DMS153 treated with DMSO at 0.1 percent for 48 hours (cell line): ENCODE measurements around the gene DOCK3.
"Not testable (repeated sequence)": the region's sequence is repeated elsewhere in the genome, so short reads cannot be mapped to it uniquely, and the experiment has no call there.

Source experiments
- DNase-seq: peaks from one replicate; lab custom pipeline; 2025; ENCODE audit not compliant: unreplicated experiment; lab: John Stamatoyannopoulos, UW

DOCK3 gene

DNA sequence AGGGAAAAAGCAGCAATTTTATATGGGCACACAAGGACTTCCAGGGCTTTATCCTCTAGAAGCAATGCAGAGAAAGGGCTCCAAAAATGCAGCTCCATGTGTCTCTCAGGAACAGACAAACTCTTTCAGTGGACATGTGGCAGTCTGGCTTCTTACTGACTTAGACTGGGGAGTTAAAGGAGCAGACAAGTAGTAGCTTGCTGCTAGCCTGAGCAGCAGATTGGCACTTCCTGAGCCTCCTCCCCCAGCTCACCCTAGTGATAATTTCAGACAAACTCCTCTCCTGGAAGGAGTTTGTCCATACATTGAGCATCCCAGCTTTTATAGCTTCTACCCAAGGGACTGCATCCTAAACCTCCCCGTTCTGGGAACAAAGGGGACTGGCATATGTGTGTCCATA is 608.7 kb downstream of the DOCK3 start:
- DNase-seq = no peak

- DNase-seq = no peak
Measured at GRCh38 chr3:51295625-51296024, 620.9 kb downstream of the DOCK3 start.

DNA sequence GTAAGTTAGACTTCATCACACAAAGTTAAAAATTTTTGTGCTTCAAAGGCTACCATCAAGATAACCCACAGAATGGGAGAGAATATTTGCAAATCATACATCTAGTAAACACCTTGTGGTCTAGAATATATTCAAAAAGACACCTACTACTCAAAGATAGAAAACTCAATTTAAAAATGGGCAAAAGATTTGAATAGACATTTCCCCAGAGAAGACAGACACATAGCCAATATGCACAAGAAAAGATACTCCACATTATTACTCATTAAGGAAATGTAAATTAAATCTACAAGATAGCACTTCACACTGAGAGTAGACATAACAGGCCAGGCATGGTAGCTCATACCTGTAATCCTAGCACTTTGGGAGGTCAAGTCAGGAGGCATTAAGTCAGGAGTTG is 622.6 kb downstream of the DOCK3 start:
- no peak for DNase-seq

DNA sequence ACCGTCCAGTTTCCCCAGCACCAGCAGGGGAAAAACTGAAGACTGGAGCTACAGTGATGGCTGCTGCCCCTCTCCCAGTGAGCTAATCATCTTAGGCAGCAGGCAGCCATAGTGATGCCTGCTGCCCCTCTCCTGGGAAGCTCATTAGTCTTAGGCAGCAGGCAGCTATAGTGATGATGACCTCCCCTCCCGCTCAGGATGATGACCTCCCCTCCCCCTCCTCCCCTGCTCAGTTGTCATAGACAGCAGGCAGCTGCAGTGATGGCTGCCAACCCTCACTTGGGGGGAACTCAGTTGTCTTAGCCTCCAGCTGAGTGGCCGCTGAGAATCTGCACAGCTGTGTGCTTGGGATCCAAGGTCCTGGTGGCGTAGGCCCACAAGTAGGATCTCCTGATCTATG is 629.5 kb downstream of the DOCK3 start:
- no peak for DNase-seq

DNA sequence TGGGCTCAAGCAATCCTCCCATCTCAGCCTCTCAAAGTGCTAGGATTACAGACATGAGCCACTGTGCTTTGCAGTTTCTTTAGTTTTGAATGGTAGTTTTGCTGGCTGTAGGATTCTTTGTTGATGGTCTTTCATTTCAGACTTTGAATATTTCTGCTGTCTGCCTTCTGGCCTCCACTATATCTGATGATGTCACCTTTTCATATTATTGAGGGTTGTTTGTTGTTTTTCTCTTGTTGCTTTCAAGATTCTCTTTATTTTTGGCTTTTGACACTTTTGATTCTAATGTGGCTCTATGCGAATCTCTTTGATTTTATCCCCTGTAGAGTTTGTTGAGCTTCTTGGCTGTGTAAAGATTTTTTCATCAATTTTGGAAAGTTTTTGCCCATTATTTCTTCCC is 631.4 kb downstream of the DOCK3 start:
- DNase-seq = no peak

DNA sequence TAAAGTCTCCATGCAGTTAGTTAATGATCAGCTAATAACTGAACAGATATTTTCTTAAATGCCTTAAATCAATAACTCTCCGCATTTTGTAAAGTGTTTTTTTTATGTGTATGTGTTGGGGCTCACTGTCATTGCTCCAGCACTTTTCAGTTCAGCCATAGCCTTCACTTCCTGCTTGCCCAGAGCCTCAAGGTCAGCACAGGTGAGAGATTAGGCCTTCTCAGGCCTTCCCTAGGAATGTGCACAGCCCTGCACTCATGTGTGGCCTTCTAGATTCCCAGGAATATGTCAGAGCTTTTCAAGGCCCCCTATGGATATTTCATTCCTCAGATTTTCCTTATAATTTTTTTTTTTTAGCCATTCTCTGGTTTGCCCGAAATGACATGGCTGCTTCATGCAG is 632.7 kb downstream of the DOCK3 start:
- DNase-seq = no peak

GRCh38 chr3:51307945-51308607 is 633.3 kb downstream of the DOCK3 start:
- DNase-seq = not testable (repeated sequence)

DNA sequence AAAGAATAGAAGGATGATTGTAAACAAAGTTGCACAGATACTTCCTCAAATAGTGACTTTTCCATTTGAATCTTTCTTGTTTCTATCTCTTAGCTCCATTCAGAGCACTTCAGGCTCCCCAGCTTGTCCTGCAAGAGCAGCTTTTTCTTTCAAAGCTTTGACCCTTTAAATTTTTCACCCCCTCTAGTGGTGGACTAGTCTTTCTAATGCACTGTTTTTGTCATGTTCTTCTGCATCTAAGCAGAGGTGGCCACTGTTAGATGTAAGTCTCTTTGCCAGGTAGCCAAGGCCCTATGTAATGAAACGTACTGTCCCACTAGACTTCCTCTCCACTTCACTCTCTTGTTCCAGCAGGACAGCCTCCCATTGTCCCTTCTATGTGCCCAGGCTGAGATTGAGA is 636.3 kb downstream of the DOCK3 start:
- DNase-seq = no peak

DNA sequence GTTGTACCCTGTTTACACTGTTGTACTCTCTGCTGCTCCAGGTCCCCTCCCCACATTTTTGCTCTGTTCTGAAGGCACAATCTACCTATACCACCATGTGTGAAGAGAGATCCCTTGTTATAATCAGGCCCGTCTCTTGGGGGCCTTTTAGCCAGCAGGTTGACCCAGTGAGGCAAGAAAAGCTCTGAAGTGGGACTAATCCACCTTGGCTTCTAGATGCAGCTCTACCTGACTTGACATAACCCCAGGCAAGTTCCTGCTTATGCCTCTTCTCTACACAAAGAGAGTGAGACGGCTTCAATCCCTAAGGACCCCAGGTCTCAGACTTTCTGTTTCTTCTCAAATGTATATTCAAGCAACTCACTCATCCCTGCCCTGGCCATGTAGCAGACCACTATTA is 653.5 kb downstream of the DOCK3 start:
- no peak for DNase-seq

DNA sequence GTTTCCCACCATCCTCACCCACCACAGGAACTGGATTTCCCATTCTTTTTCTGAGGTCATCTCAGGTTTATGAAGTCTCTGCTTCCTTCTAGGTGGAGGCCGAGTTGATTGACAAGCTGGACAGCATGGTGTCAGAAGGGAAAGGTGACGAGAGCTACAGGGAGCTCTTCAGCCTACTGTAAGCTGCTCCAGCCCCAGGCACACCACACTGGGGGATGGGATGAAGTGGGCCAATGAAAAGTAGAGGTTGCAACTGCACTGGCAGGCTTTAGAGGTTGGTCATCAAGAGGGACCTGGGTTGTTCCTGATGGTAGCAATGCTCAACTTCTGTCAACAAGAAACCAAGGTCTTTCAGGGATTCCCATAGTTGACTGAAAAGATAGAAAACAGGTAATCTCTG is 655.3 kb downstream of the DOCK3 start:
- DNase-seq = no peak

DNA sequence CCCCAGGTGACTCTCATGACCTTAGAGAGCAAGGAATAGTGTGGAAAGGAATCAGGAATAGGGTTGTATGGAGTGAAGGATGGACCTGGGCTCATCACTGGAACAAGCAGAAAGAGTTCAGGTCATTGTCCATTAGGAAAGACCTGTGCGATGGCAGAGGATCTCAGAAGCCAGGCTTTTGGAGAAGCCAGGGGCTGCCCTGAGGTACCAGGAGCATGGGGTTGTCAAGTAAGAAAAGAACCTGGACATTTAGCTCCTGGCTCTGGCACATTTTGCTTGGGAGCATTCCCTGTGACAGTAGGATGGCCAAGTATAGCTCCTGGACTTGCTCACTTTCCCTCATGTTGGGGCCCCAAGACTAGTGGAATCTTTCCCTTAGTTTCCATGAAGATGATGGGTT is 657.4 kb downstream of the DOCK3 start:
- no peak for DNase-seq

GRCh38 chr3:51333021-51333420 is 658.3 kb downstream of the DOCK3 start:
- DNase-seq = no peak

GRCh38 chr3:51336261-51336660 is 661.5 kb downstream of the DOCK3 start:
- DNase-seq = no peak

GRCh38 chr3:51337666-51338065 is 662.9 kb downstream of the DOCK3 start:
- DNase-seq = no peak

DNA sequence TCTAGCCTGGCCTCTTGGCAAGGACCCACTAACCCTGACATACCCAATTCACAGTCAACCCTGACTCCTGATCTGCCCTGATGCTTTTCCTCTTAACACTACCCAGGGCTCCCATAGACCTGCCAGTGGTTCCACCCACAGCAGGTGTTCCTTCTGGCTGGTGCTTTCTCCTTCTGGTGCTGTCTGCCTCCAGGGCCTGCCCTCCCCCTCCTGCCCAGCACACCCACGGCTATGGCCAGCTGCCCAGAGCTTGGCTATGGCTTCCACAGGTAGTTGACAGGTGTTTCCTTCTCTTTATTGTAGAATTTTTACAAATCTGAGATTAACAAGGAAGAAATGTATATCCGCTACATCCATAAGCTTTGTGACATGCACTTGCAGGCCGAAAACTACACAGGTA is 663.9 kb downstream of the DOCK3 start:
- DNase-seq = no peak

GRCh38 chr3:51340013-51340829 is 665.5 kb downstream of the DOCK3 start:
- no peak for DNase-seq

- DNase-seq = no peak
Measured at GRCh38 chr3:51340989-51341636, 666.4 kb downstream of the DOCK3 start.

DNA sequence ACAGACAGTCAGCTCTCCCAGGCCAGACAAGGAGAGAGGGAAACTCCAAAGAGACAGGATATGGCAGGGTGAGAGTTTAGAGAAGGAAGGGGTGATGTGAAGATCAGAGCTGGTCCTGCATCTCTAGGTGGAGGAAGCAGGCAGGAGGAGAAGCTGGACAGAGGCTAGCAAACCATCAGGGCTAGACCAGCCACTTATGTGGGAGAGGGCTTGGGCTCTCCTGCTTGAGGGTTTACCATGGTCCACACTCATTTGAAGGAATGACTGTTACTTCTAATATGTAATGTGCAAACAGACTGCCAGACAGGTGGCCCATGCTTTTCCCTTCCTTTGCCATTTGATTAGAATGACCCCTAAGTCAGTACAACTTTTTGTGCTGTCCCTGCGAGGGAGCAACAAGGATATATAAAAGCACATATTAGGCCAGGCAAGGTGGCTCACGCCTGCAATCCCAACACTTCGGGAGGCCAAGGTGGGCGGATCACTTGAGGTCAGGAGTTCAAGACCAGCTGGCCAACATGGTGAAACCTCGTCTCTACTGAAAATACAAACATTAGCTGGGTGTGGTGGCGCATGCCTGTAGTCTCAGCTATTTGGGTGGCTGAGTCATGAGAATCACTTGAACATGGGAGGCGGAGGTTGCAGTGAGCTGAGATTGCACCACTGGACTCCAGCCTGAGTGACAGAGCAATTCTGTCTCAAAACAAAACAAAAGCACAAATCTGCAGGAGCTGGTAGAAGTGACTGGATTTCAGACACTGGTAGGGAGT is 669.4 kb downstream of the DOCK3 start:
- DNase-seq = no peak

GRCh38 chr3:51350751-51351150 is 676.0 kb downstream of the DOCK3 start:
- DNase-seq = no peak

DNA sequence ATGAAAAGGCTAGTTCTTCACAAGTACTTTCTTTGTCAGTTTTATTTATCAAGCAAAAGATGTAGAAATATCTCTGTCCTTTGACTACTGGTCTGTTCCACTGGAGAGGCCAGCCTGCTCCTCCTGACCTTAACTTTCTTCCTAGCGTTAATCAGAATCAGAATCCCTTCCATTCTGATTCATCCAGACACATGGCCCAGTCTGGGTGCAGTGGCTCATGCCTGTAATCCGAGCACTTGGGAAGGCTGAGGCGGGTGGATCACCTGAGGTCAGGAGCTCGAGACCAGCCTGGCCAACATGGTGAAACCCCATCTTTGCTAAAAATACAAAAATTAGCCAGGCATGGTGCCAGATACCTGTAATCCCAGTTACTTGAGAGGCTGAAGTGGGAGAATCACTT is 678.4 kb downstream of the DOCK3 start:
- no peak for DNase-seq

- no peak for DNase-seq
Measured at GRCh38 chr3:51353691-51354090, 679.0 kb downstream of the DOCK3 start.
